ENCODE results near the gene INPP5J. TPM values are rescaled to one million over a fixed set of nuclear protein-coding genes. Genes with fewer than 3 reads are reported as not detected.

Gene INPP5J
- total RNA-seq, 1 donor from 2014 or later, result 4.6 TPM

DNA sequence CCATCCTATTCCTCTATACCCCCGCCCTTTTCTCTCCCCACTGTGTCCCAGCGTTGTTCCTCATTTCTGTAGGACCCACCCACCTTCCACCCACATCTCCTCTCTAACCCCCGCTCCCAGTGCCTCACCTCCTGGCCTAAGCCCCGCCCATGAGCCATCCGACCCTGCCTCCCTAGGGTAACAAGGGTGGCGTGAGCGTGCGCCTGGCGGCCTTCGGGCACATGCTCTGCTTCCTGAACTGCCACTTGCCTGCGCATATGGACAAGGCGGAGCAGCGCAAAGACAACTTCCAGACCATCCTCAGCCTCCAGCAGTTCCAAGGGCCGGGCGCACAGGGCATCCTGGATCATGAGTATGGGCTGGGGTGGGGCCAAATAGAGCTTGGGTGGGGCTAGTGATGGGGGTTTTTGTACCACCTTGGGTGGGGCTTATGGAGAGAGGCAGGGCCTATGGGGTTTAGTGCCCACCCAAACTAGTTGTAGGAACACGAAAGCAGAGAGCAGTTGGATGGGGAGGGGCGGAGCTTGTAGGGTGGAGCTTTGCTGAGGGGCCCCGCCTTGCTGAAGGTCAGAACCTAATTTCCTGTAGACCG is 4.5 kb downstream of the INPP5J start:
- Histone ChIP-seq H3K9me3 (no peaks in the 10 kb centered on the region), H3K36me3 (no peaks in the 10 kb centered on the region), H3K27ac (no peak overlapping the region), H3K4me1 (peaks cover 5% of the 10 kb centered on the region), H3K4me3 (no peak overlapping the region), H3K27me3 (ENCODE audit: low read depth) (no peaks in the 10 kb centered on the region)
- no peak for TF ChIP-seq CTCF (IDR thresholded peaks at IDR 0.05)
- DNase-seq (no peak), ATAC-seq (no peak)
- intact Hi-C loops (cut with DNase I), result no loop called here

- TF ChIP-seq CTCF (IDR thresholded peaks at IDR 0.05), result no peak
- intact Hi-C loops (cut with DNase I), result no loop called here
- Histone ChIP-seq H3K36me3 (no peaks in the 10 kb centered on the region), H3K27ac (no peak overlapping the region), H3K27me3 (ENCODE audit: low read depth) (no peaks in the 10 kb centered on the region), H3K4me1 (no peaks in the 10 kb centered on the region), H3K4me3 (no peak overlapping the region), H3K9me3 (no peaks in the 10 kb centered on the region)
- no peak for DNase-seq
- ATAC-seq, result no peak
These were observed 5.4 kb downstream of the INPP5J start for GRCh38 chr22:31128156-31128555.

- Histone ChIP-seq H3K27ac (no peak overlapping the region), H3K27me3 (ENCODE audit: low read depth) (no peaks in the 10 kb centered on the region), H3K4me3 (no peak overlapping the region), H3K36me3 (no peaks in the 10 kb centered on the region), H3K9me3 (no peaks in the 10 kb centered on the region), H3K4me1 (no peaks in the 10 kb centered on the region)
- DNase-seq (no peak), ATAC-seq (peak; percentile 10 to 33)
- intact Hi-C loops (cut with DNase I), result no loop called here
- TF ChIP-seq CTCF (IDR thresholded peaks at IDR 0.05), result no peak
These were observed 8.1 kb downstream of the INPP5J start for GRCh38 chr22:31130873-31131272.

DNA sequence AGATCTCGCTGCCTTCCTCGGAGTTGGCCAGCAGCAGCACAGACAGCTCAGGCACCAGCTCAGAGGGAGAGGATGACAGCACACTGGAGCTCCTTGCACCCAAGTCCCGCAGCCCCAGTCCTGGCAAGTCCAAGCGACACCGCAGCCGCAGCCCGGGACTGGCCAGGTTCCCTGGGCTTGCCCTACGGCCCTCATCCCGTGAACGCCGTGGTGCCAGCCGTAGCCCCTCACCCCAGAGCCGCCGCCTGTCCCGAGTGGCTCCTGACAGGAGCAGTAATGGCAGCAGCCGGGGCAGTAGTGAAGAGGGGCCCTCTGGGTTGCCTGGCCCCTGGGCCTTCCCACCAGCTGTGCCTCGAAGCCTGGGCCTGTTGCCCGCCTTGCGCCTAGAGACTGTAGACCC is 11.1 kb downstream of the INPP5J start:
- Histone ChIP-seq H3K4me3 (no peak overlapping the region), H3K9me3 (no peaks in the 10 kb centered on the region), H3K27me3 (ENCODE audit: low read depth) (no peaks in the 10 kb centered on the region), H3K4me1 (no peaks in the 10 kb centered on the region), H3K27ac (no peak overlapping the region), H3K36me3 (no peaks in the 10 kb centered on the region)
- intact Hi-C loops (cut with DNase I), result no loop called here
- no peak for ATAC-seq
- no peak for DNase-seq
- no peak for TF ChIP-seq CTCF (IDR thresholded peaks at IDR 0.05)

DNA sequence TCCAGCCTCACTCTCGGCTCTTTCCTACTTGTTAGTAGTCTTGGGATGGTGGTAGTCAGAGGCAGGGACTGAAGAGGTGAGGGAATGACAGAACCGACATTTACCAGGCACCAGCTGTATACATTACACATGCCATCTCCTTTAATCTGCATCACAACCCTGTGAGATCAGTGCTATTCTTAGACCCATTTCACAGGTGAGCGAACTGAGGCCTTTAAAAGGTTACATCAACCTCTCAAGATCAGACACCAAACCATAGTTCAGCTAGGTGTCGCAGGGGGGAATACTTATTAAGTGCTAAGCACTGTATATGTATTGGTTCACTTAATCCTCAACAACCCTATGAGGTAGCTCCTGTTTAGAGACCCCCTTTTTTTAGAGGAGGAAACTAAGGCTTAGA is 11.9 kb downstream of the INPP5J start:
- ATAC-seq, result no peak
- no peak for TF ChIP-seq CTCF (IDR thresholded peaks at IDR 0.05)
- no peaks in the 10 kb centered on the region for H3K36me3 ChIP-seq
- no peak for DNase-seq
- H3K4me1 ChIP-seq, result no peaks in the 10 kb centered on the region
- no peaks in the 10 kb centered on the region for H3K9me3 ChIP-seq
- no peak overlapping the region for H3K27ac ChIP-seq
- no peaks in the 10 kb centered on the region for H3K27me3 ChIP-seq (ENCODE audit: low read depth)
- H3K4me3 ChIP-seq, result no peak overlapping the region
- intact Hi-C loops (cut with DNase I), result no loop called here

GRCh38 chr22:31135706-31136105 is 12.9 kb downstream of the INPP5J start:
- intact Hi-C loops (cut with DNase I), result no loop called here
- Histone ChIP-seq H3K36me3 (no peaks in the 10 kb centered on the region), H3K27me3 (ENCODE audit: low read depth) (no peaks in the 10 kb centered on the region), H3K9me3 (no peaks in the 10 kb centered on the region), H3K27ac (no peak overlapping the region), H3K4me3 (no peak overlapping the region), H3K4me1 (peaks cover 2% of the 10 kb centered on the region)
- ATAC-seq, result no peak
- DNase-seq, result no peak
- no peak for TF ChIP-seq CTCF (IDR thresholded peaks at IDR 0.05)
